ENCODE data around the gene PARK7. TPM values are rescaled to one million over a fixed set of nuclear protein-coding genes. Genes with fewer than 3 reads are reported as not detected.

The PARK7 gene
- total RNA-seq: 100 to 1,000 TPM; 227 to 262 TPM
- polyA plus RNA-seq (ENCODE audit: insufficient read length in 6 of 6): 100 to 1,000 TPM; 278 to 307 (median 292) TPM
- long read RNA-seq, donor 1, transcript PARK7-201 (7 exons, 949 nt): major isoform, 105 of 249 reads
- long read RNA-seq, donor 1, transcript PARK7-209 (7 exons, 1,088 nt): minor isoform, 82 of 249 reads
- long read RNA-seq, donor 1, partial matches to known transcripts: 53 of 249 reads
- long read RNA-seq, donor 1, other reads (novel, unspliced or antisense): 8 of 249 reads
- long read RNA-seq, donor 2, transcript PARK7-201 (7 exons, 949 nt): major isoform, 67 of 170 reads
- long read RNA-seq, donor 2, transcript PARK7-209 (7 exons, 1,088 nt): minor isoform, 57 of 170 reads
- long read RNA-seq, donor 2, partial matches to known transcripts: 40 of 170 reads
- long read RNA-seq, donor 2, other reads (novel, unspliced or antisense): 5 of 170 reads
- long read RNA-seq, donor 3, transcript PARK7-201 (7 exons, 949 nt): major isoform, 88 of 208 reads
- long read RNA-seq, donor 3, transcript PARK7-209 (7 exons, 1,088 nt): minor isoform, 70 of 208 reads
- long read RNA-seq, donor 3, partial matches to known transcripts: 49 of 208 reads
- long read RNA-seq, donor 3, other reads (novel, unspliced or antisense): 0 of 208 reads
- long read RNA-seq, donor 4, transcript PARK7-209 (7 exons, 1,088 nt): major isoform, 128 of 298 reads
- long read RNA-seq, donor 4, transcript PARK7-201 (7 exons, 949 nt): major isoform, 128 of 298 reads
- long read RNA-seq, donor 4, partial matches to known transcripts: 21 of 298 reads
- long read RNA-seq, donor 4, other reads (novel, unspliced or antisense): 21 of 298 reads
- long read RNA-seq, donor 5, transcript PARK7-209 (7 exons, 1,088 nt): minor isoform, 63 of 163 reads
- long read RNA-seq, donor 5, transcript PARK7-201 (7 exons, 949 nt): major isoform, 70 of 163 reads
- long read RNA-seq, donor 5, partial matches to known transcripts: 28 of 163 reads
- long read RNA-seq, donor 5, other reads (novel, unspliced or antisense): 0 of 163 reads
- long read RNA-seq, donor 6, transcript PARK7-209 (7 exons, 1,088 nt): minor isoform, 88 of 255 reads
- long read RNA-seq, donor 6, transcript PARK7-201 (7 exons, 949 nt): major isoform, 97 of 255 reads
- long read RNA-seq, donor 6, partial matches to known transcripts: 64 of 255 reads
- long read RNA-seq, donor 6, other reads (novel, unspliced or antisense): 6 of 255 reads
- long read RNA-seq, donor 7, transcript PARK7-209 (7 exons, 1,088 nt): minor isoform, 45 of 117 reads
- long read RNA-seq, donor 7, transcript PARK7-201 (7 exons, 949 nt): major isoform, 49 of 117 reads
- long read RNA-seq, donor 7, partial matches to known transcripts: 21 of 117 reads
- long read RNA-seq, donor 7, other reads (novel, unspliced or antisense): 0 of 117 reads
- long read RNA-seq, donor 8, transcript PARK7-201 (7 exons, 949 nt): minor isoform, 52 of 133 reads
- long read RNA-seq, donor 8, transcript PARK7-209 (7 exons, 1,088 nt): major isoform, 55 of 133 reads
- long read RNA-seq, donor 8, partial matches to known transcripts: 18 of 133 reads
- long read RNA-seq, donor 8, other reads (novel, unspliced or antisense): 6 of 133 reads
- long read RNA-seq, donor 9, partial matches to known transcripts: 0 of 2 reads
- long read RNA-seq, donor 9, other reads (novel, unspliced or antisense): 0 of 2 reads
- long read RNA-seq, donor 10, transcript PARK7-209 (7 exons, 1,088 nt): major isoform, 216 of 383 reads
- long read RNA-seq, donor 10, transcript PARK7-201 (7 exons, 949 nt): minor isoform, 133 of 383 reads
- long read RNA-seq, donor 10, partial matches to known transcripts: 13 of 383 reads
- long read RNA-seq, donor 10, other reads (novel, unspliced or antisense): 19 of 383 reads
- long read RNA-seq, donor 11, transcript PARK7-209 (7 exons, 1,088 nt): minor isoform, 104 of 307 reads
- long read RNA-seq, donor 11, transcript PARK7-201 (7 exons, 949 nt): major isoform, 111 of 307 reads
- long read RNA-seq, donor 11, partial matches to known transcripts: 86 of 307 reads
- long read RNA-seq, donor 11, other reads (novel, unspliced or antisense): 5 of 307 reads
- long read RNA-seq, donor 12, transcript PARK7-201 (7 exons, 949 nt): minor isoform, 59 of 171 reads
- long read RNA-seq, donor 12, transcript PARK7-209 (7 exons, 1,088 nt): major isoform, 65 of 171 reads
- long read RNA-seq, donor 12, partial matches to known transcripts: 40 of 171 reads
- long read RNA-seq, donor 12, other reads (novel, unspliced or antisense): 5 of 171 reads

- Histone ChIP-seq H3K4me3 (peak within 1 kb of the TSS; percentile 87), H3K9me3 (no peaks in the 10 kb centered on the region), H3K36me3 (peaks cover 0 to 35% of the 10 kb centered on the region in 2 donors), H3K27me3 (no peaks in the 10 kb centered on the region), H3K27ac (peak within 1 kb of the TSS; percentile 93 to 95), H3K4me1 (peaks cover 10 to 52% of the 10 kb centered on the region in 2 donors)
- peak; percentile 99 to 100 (median 100) for DNase-seq
- intact Hi-C loops (cut with DNase I): no loop called here
- peak; percentile 99 for ATAC-seq
- TF ChIP-seq CTCF (IDR thresholded peaks at IDR 0.05): peak in 1 of 2 donors; percentile 45
Observed at GRCh38 chr1:7961216-7962013, at the start of gene PARK7. PARK7 (plus strand) TSS chr1:7961711; CDS start chr1:7962786, 1,075 bp downstream.

- intact Hi-C loops (cut with DNase I): no loop called here
- TF ChIP-seq CTCF (IDR thresholded peaks at IDR 0.05): no peak
Observed at GRCh38 chr1:7912145-7912544, 49.4 kb upstream of the PARK7 start.

GRCh38 chr1:7912743-7913557 is 48.6 kb upstream of the PARK7 start:
- ATAC-seq: peak; percentile 58
- Histone ChIP-seq H3K27me3 (peaks cover 0 to 28% of the 10 kb centered on the region in 2 donors), H3K36me3 (no peaks in the 10 kb centered on the region), H3K4me1 (no peaks in the 10 kb centered on the region), H3K9me3 (no peaks in the 10 kb centered on the region), H3K4me3 (no peak overlapping the region), H3K27ac (no peak overlapping the region)
- no peak for TF ChIP-seq CTCF (IDR thresholded peaks at IDR 0.05)
- intact Hi-C loops (cut with DNase I): no loop called here
- no peak for DNase-seq

More at GRCh38 chr1:7912145-7912544, 49.4 kb upstream of the PARK7 start:
- DNase-seq (no peak), ATAC-seq (no peak)
- H3K9me3 ChIP-seq: no peaks in the 10 kb centered on the region
- H3K27me3 ChIP-seq: peaks cover 0 to 28% of the 10 kb centered on the region in 2 donors
- H3K27ac ChIP-seq: no peak overlapping the region
- H3K4me3 ChIP-seq: no peak overlapping the region
- H3K36me3 ChIP-seq: no peaks in the 10 kb centered on the region
- H3K4me1 ChIP-seq: no peaks in the 10 kb centered on the region

Measured in left lung (tissue), 14 donors.